MCF 10A (cell line): ENCODE data around the gene KCNQ5. TPM values are rescaled to one million over a fixed set of nuclear protein-coding genes. Genes with fewer than 3 reads are reported as not detected.
A peak's percentile ranks its signal among the peaks of the same experiment; 100 is the strongest.

Experiments used
- BruUV-seq: library from RNA; stranded (reverse); fragments of 400-500 nt; replicated peaks from 2 replicates; lab custom pipeline; 2021; lab: Mats Ljungman, UMichigan
- CTCF ChIA-PET: fragments of 300-600 bp; sonication (Branson Sonifier 250); formaldehyde crosslinking; extraction: SDS; loops from one replicate; lab custom pipeline; 2021; ENCODE audit warnings: antibody characterized with exemption, inconsistent platforms; lab: Yijun Ruan, JAX
- POLR2A ChIA-PET: fragments of 300-600, 350-650 bp; sonication (Branson Sonifier 250); formaldehyde crosslinking; extraction: SDS; loops from one replicate; lab custom pipeline; 2020; ENCODE audit warnings: antibody characterized with exemption, inconsistent platforms; lab: Yijun Ruan, JAX
- DNase-seq: peaks from one replicate; pipeline ENCODE4 v3.0.0-alpha.2; 2018; ENCODE audit not compliant: unreplicated experiment
- H3K27ac Mint-ChIP-seq: one replicate; pipeline ENCODE4 v1.8.0; 2022; ENCODE audit warnings: mild to moderate bottlenecking, low read depth, mixed read lengths; ENCODE audit not compliant: unreplicated experiment
- H3K27me3 Mint-ChIP-seq: one replicate; pipeline ENCODE4 v1.8.0; 2022; ENCODE audit warnings: mixed read lengths; ENCODE audit not compliant: insufficient read depth, unreplicated experiment
- H3K36me3 Mint-ChIP-seq: one replicate; pipeline ENCODE4 v1.8.0; 2022; ENCODE audit warnings: mild to moderate bottlenecking, moderate library complexity, mixed read lengths; ENCODE audit not compliant: insufficient read depth, unreplicated experiment
- H3K4me1 Mint-ChIP-seq: one replicate; pipeline ENCODE4 v1.8.0; 2022; ENCODE audit warnings: mixed read lengths; ENCODE audit not compliant: insufficient read depth, unreplicated experiment
- H3K4me3 Mint-ChIP-seq: one replicate; pipeline ENCODE4 v1.8.0; 2022; ENCODE audit warnings: mild to moderate bottlenecking, moderate library complexity, mixed read lengths; ENCODE audit not compliant: unreplicated experiment
- H3K9me3 Mint-ChIP-seq: one replicate; pipeline ENCODE4 v1.8.0; 2022; ENCODE audit warnings: mixed read lengths; ENCODE audit not compliant: unreplicated experiment
- CTCF ChIP-seq: fragments of 200-600 bp; IDR thresholded peaks from one replicate; pipeline ENCODE4 v1.8.0; 2022; ENCODE audit warnings: antibody characterized with exemption, mild to moderate bottlenecking; ENCODE audit not compliant: unreplicated experiment
- intact Hi-C: fragments of 100-400 bp; cut with micrococcal nuclease; formaldehyde crosslinking; loops from 2 replicates; pipeline ENCODE4 v1.14.1; 2022
- total RNA-seq: library from RNA; stranded (reverse); gene quantifications from 2 replicates; pipeline ENCODE4 v1.2.3, GENCODE V29; 2022

KCNQ5 gene
- total RNA-seq, 1 experiment from 2014 or later, result 10.3 TPM

DNA sequence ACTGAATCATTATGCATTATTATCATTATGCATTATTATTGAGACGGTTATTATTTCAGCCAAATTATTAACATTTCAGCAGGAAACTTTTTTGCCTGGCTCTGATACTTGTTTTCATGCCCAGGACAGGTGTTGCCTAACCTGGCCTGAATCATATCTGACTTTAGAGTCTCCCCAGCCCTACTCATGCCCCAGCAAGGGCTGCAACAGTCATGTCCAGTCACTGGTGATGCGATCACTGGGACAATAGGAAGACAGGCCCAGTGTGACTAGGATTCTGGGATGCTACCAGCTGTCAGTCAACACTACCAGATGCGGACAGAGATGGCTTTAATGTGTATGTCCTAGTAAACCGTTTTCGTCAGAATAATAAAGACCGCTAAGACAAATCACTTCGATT, 318.4 kb downstream of the KCNQ5 start:
- POLR2A ChIA-PET, result no interaction called here
- BruUV-seq, result no TSS peak
- TF ChIP-seq CTCF, result no peak

GRCh38 chr6:72941263-72941662, 319.4 kb downstream of the KCNQ5 start:
- no peak for TF ChIP-seq CTCF
- POLR2A ChIA-PET, result interaction anchor here (0.8 kb wide), 1 partner anchor 322 kb away, joined by 3 read pairs; no protein-coding TSS in a partner anchor
- intact Hi-C loops, result no loop called here
- no TSS peak for BruUV-seq
- no peak overlapping the region for H3K27ac Mint-ChIP-seq
- CTCF ChIA-PET, result no interaction called here
- H3K36me3 Mint-ChIP-seq, result peaks cover under 1% of the 10 kb centered on the region
- H3K4me1 Mint-ChIP-seq, result peaks cover 1% of the 10 kb centered on the region
- DNase-seq, result no peak
- no peaks in the 10 kb centered on the region for H3K27me3 Mint-ChIP-seq
- H3K4me3 Mint-ChIP-seq, result no peak overlapping the region
- no peaks in the 10 kb centered on the region for H3K9me3 Mint-ChIP-seq

More for the DNA sequence above, 318.4 kb downstream of the KCNQ5 start:
- H3K9me3 Mint-ChIP-seq, result peaks cover 8% of the 10 kb centered on the region
- H3K27ac Mint-ChIP-seq, result no peak overlapping the region
- H3K4me1 Mint-ChIP-seq, result no peaks in the 10 kb centered on the region
- no peak overlapping the region for H3K4me3 Mint-ChIP-seq
- H3K36me3 Mint-ChIP-seq, result peaks cover 5% of the 10 kb centered on the region
- peak; percentile 40 for DNase-seq
- CTCF ChIA-PET, result interaction anchor here (0.9 kb wide), 1 partner anchor 15 kb away, joined by 3 read pairs; no protein-coding TSS in a partner anchor
- intact Hi-C loops, result no loop called here
- H3K27me3 Mint-ChIP-seq, result no peaks in the 10 kb centered on the region

DNA sequence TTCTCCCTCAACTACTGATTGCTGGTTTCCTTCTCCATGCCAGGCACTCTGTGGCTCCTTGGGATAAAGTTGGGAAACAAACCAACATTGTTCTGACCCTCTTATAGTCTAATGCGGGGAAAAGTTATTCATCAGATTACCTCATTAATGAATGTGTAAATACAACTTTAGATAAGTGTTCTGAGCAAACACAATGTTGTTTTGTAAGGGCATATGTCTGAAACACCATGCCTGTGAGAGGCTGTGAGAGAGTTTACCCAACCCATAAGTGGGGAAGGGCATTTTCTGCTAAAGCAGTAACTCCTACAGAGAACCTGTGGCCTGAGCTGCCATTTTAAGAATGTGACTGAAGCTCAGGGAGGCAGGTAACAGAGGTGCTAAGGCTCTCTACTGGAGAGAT, 319.9 kb downstream of the KCNQ5 start:
- intact Hi-C loops, result no loop called here
- ChIA-PET CTCF (no interaction called here), POLR2A (interaction anchor here (0.8 kb wide), 1 partner anchor 323 kb away, joined by 3 read pairs; no protein-coding TSS in a partner anchor)
- DNase-seq, result no peak
- H3K27me3 Mint-ChIP-seq, result no peaks in the 10 kb centered on the region
- no peaks in the 10 kb centered on the region for H3K9me3 Mint-ChIP-seq
- H3K4me3 Mint-ChIP-seq, result no peak overlapping the region
- TF ChIP-seq CTCF, result no peak
- peaks cover 6% of the 10 kb centered on the region for H3K4me1 Mint-ChIP-seq
- no peak overlapping the region for H3K27ac Mint-ChIP-seq
- BruUV-seq, result no TSS peak
- no peaks in the 10 kb centered on the region for H3K36me3 Mint-ChIP-seq

DNA sequence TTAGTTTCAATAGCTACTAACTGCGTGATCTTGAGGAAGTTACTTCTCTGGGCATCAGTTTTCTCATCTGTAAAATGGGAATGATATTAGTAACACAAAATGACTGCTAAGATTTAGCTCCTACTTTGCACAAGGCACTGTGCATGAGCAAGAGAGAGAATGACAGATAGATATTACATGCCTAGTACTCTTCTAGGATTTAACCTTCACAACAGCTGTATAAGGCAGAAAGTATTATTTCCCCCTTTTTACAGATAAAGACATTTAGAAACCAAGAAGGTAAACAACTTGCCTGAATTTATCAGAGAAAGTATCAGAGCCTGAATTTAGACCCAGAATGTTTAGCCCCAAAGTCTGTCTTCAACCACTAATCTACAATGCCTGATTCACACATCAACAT, 321.8 kb downstream of the KCNQ5 start:
- Mint-ChIP-seq H3K36me3 (no peaks in the 10 kb centered on the region), H3K4me3 (no peak overlapping the region), H3K27me3 (no peaks in the 10 kb centered on the region), H3K9me3 (no peaks in the 10 kb centered on the region), H3K4me1 (peaks cover 8% of the 10 kb centered on the region), H3K27ac (no peak overlapping the region)
- CTCF ChIA-PET, result no interaction called here
- TF ChIP-seq CTCF, result no peak
- no TSS peak for BruUV-seq
- POLR2A ChIA-PET, result interaction anchor here (0.8 kb wide), 1 partner anchor 912 kb away, joined by 3 read pairs; no protein-coding TSS in a partner anchor
- intact Hi-C loops, result no loop called here
- DNase-seq, result no peak
